HG02970 (cell line): ENCODE data around the gene CCDC93.
"Not testable (repeated sequence)": the region's sequence is repeated elsewhere in the genome, so short reads cannot be mapped to it uniquely, and the experiment has no call there.

Source experiments
- ATAC-seq: cut with Tn5 transposase; IDR thresholded peaks from one replicate; pipeline ENCODE4 v1.9.1; 2021; ENCODE audit warnings: mild to moderate bottlenecking, moderate library complexity, moderate number of reproducible peaks; ENCODE audit not compliant: unreplicated experiment, low FRiP score

Gene CCDC93

DNA sequence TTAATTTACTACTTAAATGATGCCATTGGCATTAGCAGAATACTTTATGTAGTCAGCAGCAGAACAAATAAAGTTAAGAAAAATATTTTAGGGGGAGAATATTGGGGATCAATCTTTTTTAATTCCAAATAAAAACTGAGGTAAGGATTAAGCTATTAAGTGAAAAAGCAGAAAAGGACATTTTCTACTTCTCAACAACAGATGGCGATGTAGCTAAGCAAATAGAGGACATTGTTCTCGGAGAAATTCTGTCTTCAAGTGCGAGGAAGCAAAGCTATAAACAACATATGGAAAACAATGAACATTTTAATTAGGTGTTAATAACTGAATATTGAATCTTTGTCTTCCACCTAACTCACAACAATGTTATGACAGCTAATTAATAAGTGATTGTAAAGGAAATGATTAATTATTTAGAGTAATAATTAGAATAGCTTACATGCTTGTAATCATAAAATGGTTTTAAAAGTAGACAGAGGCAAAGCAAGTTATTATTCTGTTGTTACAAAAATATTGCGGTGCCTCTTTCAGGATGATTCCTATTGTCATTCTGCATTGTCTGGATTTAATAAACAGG, 32.9 kb upstream of the CCDC93 start:
- no peak for ATAC-seq

DNA sequence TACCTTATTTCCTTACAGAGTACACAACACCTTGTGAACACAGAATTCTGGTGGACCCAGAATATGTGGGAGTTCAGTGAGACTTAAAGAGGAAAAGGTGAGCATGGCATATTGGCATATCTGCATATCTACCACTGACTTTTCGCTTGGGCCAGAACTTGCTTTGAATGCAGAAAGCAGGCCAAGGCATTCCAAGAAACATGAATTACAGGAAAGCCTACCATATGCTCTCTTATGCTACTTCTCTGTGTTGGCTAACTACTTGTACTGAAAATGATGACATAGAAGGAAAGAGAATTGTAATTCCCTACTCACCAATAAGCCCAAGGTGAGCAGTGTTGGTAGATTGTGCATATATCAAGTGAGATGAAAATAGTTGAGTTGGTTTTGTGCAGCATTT, 31.4 kb upstream of the CCDC93 start:
- no peak for ATAC-seq

DNA sequence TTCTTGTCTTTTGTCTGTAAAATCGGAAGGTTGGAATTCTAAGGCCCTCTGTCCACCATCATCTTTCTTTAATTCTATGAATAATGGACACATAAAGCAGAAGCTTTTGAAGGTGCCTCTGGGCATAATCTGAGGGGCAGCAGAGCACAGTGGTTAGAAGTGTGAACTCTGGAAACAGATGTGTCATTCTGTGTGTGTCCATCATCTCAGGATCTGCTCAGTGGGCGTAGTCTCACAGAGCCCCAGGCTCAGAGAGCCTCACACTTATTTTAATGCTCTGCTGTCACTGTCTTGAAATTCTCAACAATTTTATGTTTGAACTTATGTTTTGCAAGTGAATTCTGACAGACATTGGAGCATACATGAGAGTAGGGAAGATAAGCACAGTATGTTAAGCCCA, 31.0 kb upstream of the CCDC93 start:
- ATAC-seq: no peak

DNA sequence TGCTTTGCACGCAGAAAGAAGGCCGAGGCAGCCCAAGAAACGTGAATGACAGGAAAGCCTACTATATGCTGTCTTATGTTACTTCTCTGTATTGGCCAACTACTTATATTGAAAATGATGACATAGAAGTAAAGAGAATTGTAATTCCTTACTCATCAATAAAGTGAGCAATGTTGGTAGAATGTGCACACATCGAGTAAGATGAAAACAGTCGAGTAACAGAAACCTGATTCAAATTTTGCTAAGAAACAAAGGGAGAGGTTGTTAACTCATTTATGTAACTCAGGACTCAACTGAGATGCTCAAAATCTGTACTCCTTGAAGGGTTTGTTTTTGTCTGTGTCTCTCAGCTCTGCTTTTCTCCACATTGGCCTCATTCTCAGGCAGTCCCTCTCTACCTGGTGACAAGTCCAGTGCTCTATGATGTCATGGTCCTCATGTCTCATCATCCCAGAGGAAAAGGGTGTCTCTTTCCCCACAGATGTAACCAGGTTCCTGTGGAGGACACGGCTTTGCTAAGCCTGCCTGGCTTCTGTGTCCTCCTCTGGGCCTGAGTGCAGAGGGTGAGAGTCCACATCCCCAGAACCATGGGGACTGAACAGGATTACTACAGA, 30.3 kb upstream of the CCDC93 start:
- ATAC-seq: no peak

DNA sequence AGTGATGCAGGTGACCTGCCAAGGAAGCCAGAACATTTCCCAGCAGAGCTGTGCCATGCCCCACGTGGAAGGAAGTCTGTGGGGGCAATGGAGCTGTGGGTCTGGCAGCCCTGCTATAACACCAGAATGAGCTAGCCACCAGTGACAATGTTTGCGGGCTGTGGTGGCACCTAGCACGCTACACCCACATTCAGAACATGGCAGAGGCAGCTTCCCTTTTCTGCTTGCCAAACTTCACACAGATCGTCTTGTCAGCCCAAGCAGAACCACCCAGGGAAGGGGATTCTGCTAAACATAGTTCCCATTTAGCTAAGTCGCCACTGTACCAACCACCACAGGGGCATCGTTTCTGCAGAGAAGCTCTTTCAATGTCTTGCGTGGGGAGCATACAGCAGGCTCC, 27.0 kb upstream of the CCDC93 start:
- ATAC-seq: no peak

DNA sequence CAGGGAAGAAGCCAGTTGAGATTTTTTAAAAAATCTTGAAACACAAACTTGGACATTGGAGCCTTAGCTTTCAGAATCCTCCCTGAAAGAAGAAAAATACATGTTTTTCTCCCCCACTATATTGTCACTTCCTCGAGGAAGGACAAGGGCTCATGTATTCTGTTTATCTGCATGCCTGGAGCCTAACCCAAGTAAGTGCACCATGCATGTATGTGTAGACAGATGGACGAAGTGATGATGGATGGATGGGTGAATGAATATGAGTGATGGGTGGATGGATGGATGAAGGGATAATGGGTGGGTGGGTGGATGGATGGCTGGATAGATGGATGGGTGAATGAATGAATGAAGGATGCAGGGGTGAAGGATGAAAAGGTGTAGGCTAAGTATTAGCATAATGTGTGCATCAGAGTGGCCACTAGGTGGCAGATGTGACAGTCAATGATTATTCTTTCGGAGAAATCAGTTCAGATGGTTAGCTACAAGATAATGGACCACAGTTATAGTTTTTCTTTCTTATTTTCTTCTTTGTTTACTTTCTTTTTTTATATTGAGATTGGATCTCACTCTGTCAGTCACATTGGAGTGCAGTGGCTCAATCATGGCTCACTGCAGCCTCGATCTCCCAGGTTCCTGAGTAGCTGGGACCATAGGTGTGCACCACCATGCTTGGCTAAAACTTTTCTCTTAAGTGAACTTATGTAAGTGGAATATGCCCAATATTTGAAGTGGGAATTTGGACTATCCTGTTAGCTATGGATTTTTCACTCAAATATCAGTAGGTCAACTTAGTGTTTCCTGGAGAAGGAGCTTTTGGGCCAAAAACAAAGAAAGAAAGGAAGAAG, 18.5 kb upstream of the CCDC93 start:
- ATAC-seq: no peak

DNA sequence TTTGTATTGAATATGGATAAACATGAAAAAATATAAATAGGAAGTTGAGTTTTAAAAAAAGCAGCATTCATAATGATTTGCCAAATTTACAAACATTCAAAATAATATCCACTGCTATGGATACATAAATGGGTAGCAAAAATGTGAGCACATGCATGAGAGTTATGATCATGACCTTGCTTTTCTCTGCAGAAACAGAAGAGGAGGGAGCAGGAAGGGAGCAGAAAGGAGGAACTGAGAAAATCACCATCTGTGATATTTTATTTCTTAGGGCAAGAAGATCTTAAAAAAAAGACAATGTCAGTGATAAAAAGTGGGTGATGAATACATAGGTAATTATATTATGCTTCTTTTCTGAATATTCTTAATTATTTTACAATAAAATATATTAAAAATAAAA, 17.7 kb upstream of the CCDC93 start:
- ATAC-seq: no peak

DNA sequence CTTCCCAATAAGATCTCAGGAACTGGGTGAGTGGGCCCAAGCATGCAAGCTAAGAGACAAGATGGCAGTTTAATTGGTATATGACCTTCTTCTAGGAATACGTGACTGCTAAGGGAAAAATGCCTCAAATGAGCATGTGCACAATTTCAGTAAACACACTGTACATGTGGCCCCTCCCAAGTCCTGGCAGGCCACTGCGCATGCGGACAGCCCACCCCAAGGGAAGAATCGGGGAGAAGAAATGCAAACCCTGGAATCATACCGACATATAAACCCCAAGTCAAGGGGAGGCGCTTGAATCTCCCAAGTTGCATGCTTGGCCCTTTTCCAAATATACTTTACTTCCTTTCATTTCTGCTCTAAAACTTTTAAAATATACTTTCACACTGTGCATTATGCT, 15.2 kb upstream of the CCDC93 start:
- no peak for ATAC-seq

DNA sequence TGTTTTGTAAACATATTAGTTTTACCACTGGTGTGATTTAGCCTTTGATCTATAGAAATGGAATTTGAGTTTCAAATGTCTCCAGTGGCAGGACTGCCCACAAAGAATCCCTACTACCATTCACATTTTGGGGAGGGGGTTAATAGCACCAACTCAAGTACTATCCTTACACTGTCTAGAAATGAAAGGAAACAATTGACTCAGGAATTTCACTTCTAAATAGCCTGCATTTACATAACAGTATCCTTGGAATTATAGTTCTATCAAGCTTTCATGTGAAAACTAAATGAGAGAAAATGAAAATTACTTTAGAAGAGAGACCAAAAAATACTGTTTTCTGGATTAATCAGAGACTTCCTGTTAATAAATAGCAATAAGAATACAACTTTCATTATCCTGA, 7.5 kb upstream of the CCDC93 start:
- no peak for ATAC-seq

DNA sequence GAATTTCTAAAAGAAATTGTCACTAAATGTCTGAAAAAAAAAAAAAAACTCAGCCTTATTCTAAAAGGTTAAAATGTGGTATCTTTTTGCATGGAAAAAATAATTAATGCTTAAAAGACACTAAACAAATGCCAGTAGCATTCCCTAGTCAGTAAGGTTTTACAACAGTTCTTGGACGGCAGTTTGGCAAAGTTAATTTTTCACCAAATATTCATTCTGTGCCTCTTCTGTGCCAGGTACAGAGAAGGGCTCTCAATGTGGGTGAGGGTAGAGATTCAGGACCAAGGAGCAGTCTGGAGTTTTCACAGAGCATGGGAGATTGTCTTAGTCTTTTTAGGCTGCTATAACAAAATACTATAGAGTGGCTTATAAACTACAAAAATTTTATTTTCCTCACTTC, 6.0 kb upstream of the CCDC93 start:
- ATAC-seq: no peak

DNA sequence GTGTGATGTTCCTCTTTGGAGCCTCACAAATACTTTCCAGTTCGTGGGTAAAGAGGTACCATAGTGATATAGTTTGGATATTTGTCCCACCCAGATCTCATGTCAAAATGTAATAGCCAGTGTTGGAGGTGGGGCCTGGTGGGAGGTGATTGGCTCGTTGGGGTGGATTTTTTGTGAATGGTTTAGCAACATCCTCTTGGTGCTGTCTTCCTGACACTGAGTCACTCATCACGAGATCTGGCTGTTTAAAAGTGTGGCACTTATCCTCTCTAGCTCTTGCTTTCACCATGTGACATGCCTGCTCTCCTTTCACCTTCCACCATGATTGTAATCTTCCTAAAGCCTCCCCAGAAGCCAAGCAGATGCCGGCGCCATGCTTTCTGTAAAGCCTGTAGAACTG, 3.0 kb upstream of the CCDC93 start:
- ATAC-seq: no peak

DNA sequence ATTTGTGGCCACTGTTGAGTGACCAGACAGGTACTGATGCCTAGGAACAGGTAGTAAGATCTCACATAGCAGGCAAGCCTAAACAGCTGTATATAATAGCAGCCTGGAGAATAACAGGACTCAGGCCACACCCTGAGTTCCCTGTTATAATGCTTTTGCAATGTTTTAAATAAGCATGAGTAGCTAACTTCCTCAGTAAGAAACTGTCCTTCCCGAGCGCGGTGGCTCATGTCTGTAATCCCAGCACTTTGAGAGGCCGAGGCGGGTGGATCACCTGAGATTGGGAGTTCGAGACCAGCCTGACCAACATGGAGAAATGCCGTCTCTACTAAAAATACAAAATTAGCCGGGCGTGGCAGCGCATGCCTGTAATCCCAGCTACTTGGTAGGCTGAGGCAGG, 1.9 kb upstream of the CCDC93 start:
- ATAC-seq: not testable (repeated sequence)

DNA sequence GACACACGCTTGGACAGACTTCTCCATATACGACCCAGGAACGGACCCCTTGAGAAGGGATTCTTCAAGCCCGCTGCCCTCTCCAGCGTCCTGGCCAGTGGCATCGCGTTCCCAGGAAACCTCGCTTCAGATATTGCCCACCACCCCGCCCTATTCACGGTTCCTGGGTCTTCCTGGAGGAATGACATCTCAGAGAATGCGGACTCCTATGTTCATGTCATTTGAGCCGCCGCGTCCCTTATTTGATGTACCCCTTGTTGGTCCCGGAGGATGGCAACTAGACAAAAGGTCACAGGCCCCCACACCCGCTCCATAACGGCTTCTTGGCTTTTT, 588 bp upstream of the CCDC93 start:
- no peak for ATAC-seq

DNA sequence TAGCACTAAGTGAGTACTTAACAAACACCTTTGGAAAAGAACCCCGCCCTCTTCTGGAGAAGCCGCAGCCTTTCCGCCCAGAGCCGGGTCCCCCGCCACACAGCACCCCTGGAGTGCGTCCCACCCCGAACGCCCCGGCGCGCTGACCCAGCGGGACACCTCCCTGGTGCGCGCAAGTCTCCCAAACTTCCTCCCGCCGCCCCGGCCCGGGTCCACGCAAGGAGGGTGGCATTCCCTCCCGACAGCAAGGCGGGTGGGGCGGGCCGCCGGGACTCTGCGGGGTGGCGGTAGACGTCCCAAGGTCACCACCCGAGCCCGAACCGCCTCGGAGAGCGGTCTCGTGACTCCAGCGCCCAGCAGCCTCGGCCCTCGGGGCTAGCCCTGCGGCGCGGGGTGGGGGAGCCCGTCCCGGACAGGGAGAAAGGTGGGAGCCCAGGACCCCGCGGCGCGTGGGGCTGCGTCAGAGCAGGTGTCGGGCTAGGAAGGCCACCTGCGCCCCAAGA, 598 bp downstream of the CCDC93 start:
- ATAC-seq: peak; percentile 31

DNA sequence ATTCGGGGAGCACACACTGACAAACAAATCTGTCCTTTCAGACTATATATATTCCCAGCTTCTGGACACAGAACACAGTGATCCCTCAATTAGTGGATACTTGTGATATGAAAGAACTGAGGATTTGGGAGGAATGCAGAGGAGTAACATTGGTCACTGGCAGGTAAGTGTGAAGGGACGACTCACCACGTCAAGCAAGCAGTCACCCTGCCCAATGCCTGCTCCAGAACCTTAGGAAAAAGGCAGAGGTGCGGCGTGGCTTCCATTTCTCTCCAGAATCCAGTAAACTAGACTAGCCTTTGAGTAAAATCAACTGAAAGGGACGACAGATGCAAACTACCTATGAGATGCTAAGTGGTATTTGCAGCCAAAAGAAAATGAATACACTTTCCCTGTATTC, 1.1 kb downstream of the CCDC93 start:
- no peak for ATAC-seq

DNA sequence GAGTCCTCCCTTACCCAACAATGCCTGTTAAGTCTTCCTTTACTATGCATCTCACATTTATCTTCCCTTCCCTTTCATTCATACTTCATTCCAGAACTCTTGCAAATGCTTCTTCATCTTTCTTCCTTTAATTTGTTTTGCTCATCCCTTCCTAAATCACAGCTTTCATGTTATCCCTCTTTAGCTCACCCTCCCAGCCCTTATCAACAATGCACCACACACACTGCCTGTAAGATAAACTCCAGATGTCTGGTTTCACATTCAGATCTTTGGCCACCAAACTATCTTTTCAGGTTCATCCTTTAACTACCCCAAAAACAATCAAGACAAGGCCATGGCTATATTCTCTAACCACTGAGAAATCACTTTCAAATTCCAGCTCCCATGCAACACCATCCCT, 3.4 kb downstream of the CCDC93 start:
- ATAC-seq: no peak

DNA sequence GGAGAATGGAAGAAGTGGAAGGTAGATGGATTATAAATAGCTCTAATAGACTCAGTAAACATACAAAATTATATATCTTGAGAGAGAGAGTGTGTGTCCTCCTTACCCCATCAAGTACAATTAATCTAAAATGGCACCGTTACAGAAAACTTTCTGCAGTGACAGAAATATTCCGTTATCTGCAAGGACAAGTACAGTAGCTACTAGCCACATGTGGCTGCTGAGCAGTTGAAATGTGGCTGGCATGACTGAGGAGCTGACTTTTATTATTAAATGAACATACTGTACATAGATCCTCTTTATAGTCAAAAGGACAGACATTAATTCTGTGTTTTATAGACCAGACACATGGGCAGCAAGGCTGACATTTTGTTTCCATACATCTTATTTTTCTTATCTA, 7.0 kb downstream of the CCDC93 start:
- ATAC-seq: no peak

DNA sequence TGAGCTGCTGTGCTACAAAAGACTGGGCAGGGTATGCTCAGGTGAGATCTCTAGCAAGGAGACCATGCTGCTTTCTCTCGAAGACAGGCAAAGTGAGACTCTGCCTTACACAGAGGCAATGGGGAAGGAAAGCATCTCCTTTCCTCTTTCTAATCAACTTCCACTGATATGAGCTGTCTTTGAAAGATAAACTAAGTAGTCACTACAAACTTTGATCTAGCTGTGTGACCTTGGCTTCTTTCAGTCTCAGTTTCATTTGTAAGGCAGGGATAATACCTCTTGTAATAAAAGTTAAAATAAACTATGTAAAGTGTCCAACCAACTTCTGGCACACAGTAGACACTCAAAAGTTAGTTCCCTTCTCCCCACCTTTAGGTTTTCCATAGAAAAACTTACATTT, 7.5 kb downstream of the CCDC93 start:
- no peak for ATAC-seq

DNA sequence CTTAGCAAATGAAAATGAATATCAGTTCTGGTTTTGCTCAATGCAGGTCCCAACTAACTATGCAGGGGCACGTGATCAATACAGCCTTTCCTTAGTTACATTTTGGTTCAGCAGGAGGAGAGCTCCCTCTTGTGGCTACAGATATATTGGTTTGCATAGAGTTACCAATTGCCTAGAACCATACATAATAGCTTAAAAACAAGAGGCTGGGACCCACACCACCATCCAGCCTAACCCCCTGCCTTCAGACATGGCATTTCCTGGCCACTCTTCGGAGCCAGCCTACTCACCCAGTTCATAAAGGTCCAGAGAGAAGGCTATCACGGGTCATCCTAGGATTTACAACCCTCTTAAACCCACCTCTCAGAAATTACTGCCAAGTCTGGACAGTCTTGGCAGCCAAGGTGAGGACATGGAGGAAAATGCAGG, 10.5 kb downstream of the CCDC93 start:
- ATAC-seq: peak; percentile 92

DNA sequence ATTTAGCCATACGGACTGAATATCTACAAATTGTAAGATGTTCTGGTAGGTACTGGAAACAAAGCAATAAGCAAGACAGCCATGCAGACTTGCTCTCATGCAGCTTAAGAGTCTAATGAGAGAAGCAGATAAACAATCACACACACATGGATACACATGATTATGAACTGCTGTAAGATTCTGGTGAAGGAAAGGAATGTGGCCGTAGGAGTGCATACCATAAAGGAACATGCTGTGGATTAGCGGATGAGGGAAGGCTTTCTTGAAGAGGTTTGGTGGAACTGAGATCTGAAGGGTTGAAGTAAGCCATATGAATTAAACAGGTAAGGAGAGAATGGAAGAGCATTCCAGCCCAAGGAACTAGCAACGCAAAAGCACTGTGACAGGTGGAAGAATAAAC, 13.8 kb downstream of the CCDC93 start:
- ATAC-seq: no peak

DNA sequence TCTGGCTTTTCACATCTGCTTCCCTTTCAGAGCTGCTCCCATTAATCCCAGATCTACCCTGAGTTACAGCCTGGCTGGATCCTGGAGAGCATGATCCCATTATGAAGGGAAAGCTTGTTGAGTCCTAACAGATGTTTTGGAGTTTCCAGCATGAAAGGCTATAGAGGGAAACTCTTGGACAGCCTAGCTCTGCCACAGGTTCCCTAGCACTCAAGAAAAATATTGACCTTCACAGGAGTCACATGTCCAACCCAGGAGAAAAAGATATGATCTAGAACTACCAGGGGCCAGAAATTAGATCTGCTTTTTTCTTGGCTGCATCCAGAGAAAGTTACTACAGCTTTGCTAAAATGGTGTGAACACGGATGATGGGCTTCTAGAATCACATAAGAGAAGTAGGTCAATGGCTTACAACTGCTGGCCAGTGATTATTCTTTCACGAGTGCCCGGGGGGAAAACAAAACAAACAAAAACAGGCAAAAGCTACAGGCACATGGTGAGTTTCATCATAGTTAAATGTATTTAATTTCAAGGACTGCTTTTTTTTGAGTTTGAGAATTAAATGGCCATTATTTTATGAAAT, 15.9 kb downstream of the CCDC93 start:
- no peak for ATAC-seq
